ENCODE data around the gene TMEM120A. TPM values are rescaled to one million over a fixed set of nuclear protein-coding genes. Genes with fewer than 3 reads are reported as not detected.
A peak's percentile ranks its signal among the peaks of the same experiment; 100 is the strongest.

The TMEM120A gene
- total RNA-seq, 6 experiments from 2014 or later, result 20.8 to 104 (median 53.1) TPM

DNA sequence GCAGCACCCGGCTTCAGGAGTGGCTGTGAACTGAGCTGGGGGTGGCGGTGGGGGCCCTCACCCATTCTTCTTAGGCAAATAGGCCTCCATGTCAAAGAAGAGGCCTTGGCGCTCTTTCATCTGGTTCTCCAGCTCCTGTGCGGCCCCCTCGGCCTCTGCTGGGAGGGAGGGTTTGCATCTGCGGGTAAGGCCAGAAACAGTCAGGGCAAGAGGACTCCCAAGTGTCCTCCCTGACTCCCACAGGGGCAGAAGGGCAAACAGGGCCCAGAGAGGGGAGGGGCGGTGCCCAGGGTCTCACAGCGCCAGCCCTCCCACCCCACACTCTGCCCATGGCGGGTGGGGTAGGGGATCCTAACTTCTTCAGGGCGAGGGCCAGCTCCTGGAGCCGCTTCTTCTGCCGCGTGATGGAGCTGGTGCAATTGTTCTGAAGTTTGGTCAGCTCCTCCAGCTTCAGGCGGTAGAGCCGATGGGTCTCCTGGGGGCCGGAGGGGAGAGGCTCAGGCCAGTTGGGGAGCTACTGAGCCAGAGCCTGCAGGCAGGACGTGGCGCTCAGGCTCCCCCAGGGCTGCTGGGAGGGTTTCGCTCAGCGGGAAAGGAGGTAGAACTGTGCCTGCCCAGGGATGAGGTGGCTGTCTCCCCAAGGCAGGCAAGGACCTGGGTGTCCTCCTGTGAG lies 2.2 kb downstream of the TMEM120A start:
- peak overlapping the region in 2 of 3 donors; percentile 47 to 69 for H3K27ac ChIP-seq
- intact Hi-C loops (cut with DNase I), result no loop called here
- DNase-seq, result no peak

DNA sequence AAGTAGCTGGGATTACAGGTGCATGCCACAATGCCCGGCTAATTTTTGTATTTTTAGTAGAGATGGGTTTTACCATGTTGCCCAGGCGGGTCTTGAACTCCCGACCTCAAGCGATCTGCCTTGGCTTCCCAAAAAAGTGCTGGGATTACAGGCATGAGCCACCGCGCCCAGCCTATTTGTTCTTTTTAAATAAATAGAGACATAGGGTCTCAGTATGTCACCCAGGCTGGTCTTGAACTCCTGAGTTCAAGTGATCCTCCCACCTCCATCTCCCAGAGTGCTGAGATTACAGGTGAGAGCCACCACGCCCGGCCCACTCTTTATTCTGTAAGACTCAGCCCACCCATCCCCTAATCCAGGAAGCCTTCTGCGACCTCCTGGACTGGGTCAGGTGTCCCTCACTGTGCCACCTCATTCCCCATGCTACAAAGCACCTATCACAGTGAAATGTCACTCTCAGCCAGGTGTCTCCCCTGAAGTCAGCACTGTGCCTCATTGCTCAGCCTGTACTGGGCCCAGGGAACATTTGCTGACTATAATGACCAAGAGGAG lies 2.8 kb downstream of the TMEM120A start:
- DNase-seq (no peak), ATAC-seq (no peak)
- peak overlapping the region in 2 of 3 donors; percentile 47 to 69 for H3K27ac ChIP-seq

More for the DNA sequence above, 2.2 kb downstream of the TMEM120A start:
- WGBS (ENCODE audit: insufficient coverage, low coverage, low lambda C conversion rate, missing lambda C conversion rate), result 75% methylated on average over 2 of the region's 20 CpGs
- Histone ChIP-seq H3K9me3 (no peaks in the 10 kb centered on the region), H3K4me3 (no peak overlapping the region), H3K27me3 (no peaks in the 10 kb centered on the region), H3K4me1 (peaks cover 0 to 33% (median 8%) of the 10 kb centered on the region in 4 donors), H3K36me3 (peaks cover 0 to 8% (median 0%) of the 10 kb centered on the region in 4 donors)
- ATAC-seq, result no peak
- TF ChIP-seq, protein P1, sequence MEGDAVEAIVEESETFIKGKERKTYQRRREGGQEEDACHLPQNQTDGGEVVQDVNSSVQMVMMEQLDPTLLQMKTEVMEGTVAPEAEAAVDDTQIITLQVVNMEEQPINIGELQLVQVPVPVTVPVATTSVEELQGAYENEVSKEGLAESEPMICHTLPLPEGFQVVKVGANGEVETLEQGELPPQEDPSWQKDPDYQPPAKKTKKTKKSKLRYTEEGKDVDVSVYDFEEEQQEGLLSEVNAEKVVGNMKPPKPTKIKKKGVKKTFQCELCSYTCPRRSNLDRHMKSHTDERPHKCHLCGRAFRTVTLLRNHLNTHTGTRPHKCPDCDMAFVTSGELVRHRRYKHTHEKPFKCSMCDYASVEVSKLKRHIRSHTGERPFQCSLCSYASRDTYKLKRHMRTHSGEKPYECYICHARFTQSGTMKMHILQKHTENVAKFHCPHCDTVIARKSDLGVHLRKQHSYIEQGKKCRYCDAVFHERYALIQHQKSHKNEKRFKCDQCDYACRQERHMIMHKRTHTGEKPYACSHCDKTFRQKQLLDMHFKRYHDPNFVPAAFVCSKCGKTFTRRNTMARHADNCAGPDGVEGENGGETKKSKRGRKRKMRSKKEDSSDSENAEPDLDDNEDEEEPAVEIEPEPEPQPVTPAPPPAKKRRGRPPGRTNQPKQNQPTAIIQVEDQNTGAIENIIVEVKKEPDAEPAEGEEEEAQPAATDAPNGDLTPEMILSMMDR (IDR thresholded peaks at IDR 0.05), result no peak
- no peak for TF ChIP-seq POLR2A (IDR thresholded peaks at IDR 0.05)

DNA sequence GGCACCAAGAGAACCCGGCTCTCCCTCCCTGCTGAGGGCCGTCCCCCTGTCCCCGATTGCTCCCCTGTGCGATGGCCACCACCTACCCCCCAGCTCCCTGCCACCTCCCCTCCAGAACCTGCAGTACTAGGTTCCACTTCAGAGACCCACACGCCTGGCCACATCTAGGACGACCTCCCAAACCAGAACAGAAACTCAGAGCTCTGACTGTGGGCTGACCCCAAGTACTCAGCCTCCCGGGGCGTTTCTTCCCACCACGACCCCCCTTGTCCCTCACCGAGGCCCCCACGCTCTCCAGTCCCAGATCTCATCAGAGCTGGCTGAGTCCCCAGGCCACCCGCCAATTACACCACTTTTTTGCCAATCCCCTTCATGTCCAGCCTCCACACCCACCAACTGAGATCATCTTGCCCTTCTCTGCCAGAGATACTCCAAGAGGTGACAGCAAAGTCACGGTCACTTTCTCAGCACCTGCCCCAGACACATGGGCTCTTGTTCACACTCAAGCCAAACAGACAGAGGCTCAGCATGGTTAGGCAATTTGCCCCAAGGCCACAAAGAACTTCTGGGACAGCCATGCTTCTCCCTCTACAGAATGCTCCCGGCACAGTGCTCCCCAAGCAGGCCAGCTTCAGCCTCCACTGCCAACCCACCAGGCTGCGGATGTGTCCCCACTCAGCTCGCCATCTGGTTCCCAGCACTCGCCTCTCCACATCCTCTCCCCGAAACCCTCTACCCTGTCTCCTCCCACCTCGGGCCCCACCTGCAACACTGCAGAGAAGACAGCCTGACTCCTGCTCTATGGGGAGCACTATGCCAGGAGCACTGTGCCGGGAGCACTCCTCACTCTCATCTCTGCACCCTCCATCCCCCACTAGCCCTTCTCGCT lies 4.7 kb downstream of the TMEM120A start:
- H3K4me3 ChIP-seq, result no peak overlapping the region
- DNase-seq (peak; percentile 33 to 72 (median 64)), ATAC-seq (peak in 2 of 4 donors; percentile 0 to 3)
- H3K27ac ChIP-seq, result peak overlapping the region in 2 of 3 donors; percentile 58 to 69
- no peak for TF ChIP-seq POLR2A (IDR thresholded peaks at IDR 0.05)
- TF ChIP-seq, protein P1 (IDR thresholded peaks at IDR 0.05), result no peak
- H3K9me3 ChIP-seq, result no peaks in the 10 kb centered on the region
- peaks cover 0 to 36% (median 9%) of the 10 kb centered on the region in 4 donors for H3K4me1 ChIP-seq
- no peaks in the 10 kb centered on the region for H3K27me3 ChIP-seq
- intact Hi-C loops (cut with DNase I), result no loop called here
- peaks cover 0 to 31% (median 13%) of the 10 kb centered on the region in 4 donors for H3K36me3 ChIP-seq
- 30% methylated on average over 16 of the region's 21 CpGs for WGBS (ENCODE audit: insufficient coverage, low coverage, low lambda C conversion rate, missing lambda C conversion rate)

More for the DNA sequence above, 2.8 kb downstream of the TMEM120A start:
- Histone ChIP-seq H3K4me1 (peaks cover 0 to 36% (median 8%) of the 10 kb centered on the region in 4 donors), H3K27me3 (no peaks in the 10 kb centered on the region), H3K4me3 (no peak overlapping the region), H3K36me3 (peaks cover 0 to 13% (median 2%) of the 10 kb centered on the region in 4 donors), H3K9me3 (no peaks in the 10 kb centered on the region)
- intact Hi-C loops (cut with DNase I), result no loop called here
- no peak for TF ChIP-seq POLR2A (IDR thresholded peaks at IDR 0.05)
- TF ChIP-seq, protein P1 (IDR thresholded peaks at IDR 0.05), result no peak
- 63% methylated on average over 3 of the region's 9 CpGs for WGBS (ENCODE audit: insufficient coverage, low coverage, low lambda C conversion rate, missing lambda C conversion rate)
